Measurements from ENCODE around the gene RGSL1.
A peak's percentile ranks its signal among the peaks of the same experiment; 100 is the strongest.

Gene RGSL1

GRCh38 chr1:182484531-182485257 is 34.7 kb downstream of the RGSL1 start:
- peak; percentile 4 for DNase-seq (ENCODE audit: low read depth, low spot score)
- H3K27ac ChIP-seq (ENCODE audit: low read length), result no peak overlapping the region
- no peaks in the 10 kb centered on the region for H3K9me3 ChIP-seq (ENCODE audit: control insufficient read depth, insufficient read depth, low read length)
- no peak overlapping the region for H3K4me3 ChIP-seq (ENCODE audit: low read length)
- H3K36me3 ChIP-seq (ENCODE audit: control insufficient read depth, insufficient read depth, low read length), result no peaks in the 10 kb centered on the region
- no peaks in the 10 kb centered on the region for H3K4me1 ChIP-seq (ENCODE audit: control insufficient read depth, insufficient read depth, low read length)
- H3K27me3 ChIP-seq (ENCODE audit: control insufficient read depth, insufficient read depth, low read length), result no peaks in the 10 kb centered on the region
- WGBS (ENCODE audit: insufficient coverage, insufficient read length), result no CpG with 5 or more reads among the region's 5 CpGs

GRCh38 chr1:182485861-182486260 is 35.9 kb downstream of the RGSL1 start:
- WGBS (ENCODE audit: insufficient coverage, insufficient read length), result no CpG with 5 or more reads among the region's 3 CpGs
- no peak overlapping the region for H3K4me3 ChIP-seq (ENCODE audit: low read length)
- H3K27ac ChIP-seq (ENCODE audit: low read length), result no peak overlapping the region
- H3K4me1 ChIP-seq (ENCODE audit: control insufficient read depth, insufficient read depth, low read length), result no peaks in the 10 kb centered on the region
- H3K9me3 ChIP-seq (ENCODE audit: control insufficient read depth, insufficient read depth, low read length), result no peaks in the 10 kb centered on the region
- DNase-seq (ENCODE audit: low read depth, low spot score), result no peak
- H3K36me3 ChIP-seq (ENCODE audit: control insufficient read depth, insufficient read depth, low read length), result no peaks in the 10 kb centered on the region
- H3K27me3 ChIP-seq (ENCODE audit: control insufficient read depth, insufficient read depth, low read length), result no peaks in the 10 kb centered on the region

- Histone ChIP-seq H3K9me3 (ENCODE audit: control insufficient read depth, insufficient read depth, low read length) (no peaks in the 10 kb centered on the region), H3K36me3 (ENCODE audit: control insufficient read depth, insufficient read depth, low read length) (no peaks in the 10 kb centered on the region), H3K27me3 (ENCODE audit: control insufficient read depth, insufficient read depth, low read length) (no peaks in the 10 kb centered on the region), H3K4me3 (ENCODE audit: low read length) (no peak overlapping the region), H3K27ac (ENCODE audit: low read length) (no peak overlapping the region), H3K4me1 (ENCODE audit: control insufficient read depth, insufficient read depth, low read length) (no peaks in the 10 kb centered on the region)
- DNase-seq (ENCODE audit: low read depth, low spot score), result no peak
- no CpG with 5 or more reads among the region's 1 CpG for WGBS (ENCODE audit: insufficient coverage, insufficient read length)
Measured at GRCh38 chr1:182488803-182489202, 38.9 kb downstream of the RGSL1 start.

- Histone ChIP-seq H3K9me3 (ENCODE audit: control insufficient read depth, insufficient read depth, low read length) (no peaks in the 10 kb centered on the region), H3K27ac (ENCODE audit: low read length) (no peak overlapping the region), H3K4me3 (ENCODE audit: low read length) (no peak overlapping the region), H3K4me1 (ENCODE audit: control insufficient read depth, insufficient read depth, low read length) (no peaks in the 10 kb centered on the region), H3K27me3 (ENCODE audit: control insufficient read depth, insufficient read depth, low read length) (no peaks in the 10 kb centered on the region), H3K36me3 (ENCODE audit: control insufficient read depth, insufficient read depth, low read length) (no peaks in the 10 kb centered on the region)
- WGBS (ENCODE audit: insufficient coverage, insufficient read length), result no CpG with 5 or more reads among the region's 2 CpGs
- no peak for DNase-seq (ENCODE audit: low read depth, low spot score)
Measured at GRCh38 chr1:182493063-182493462, 43.1 kb downstream of the RGSL1 start.

- H3K4me3 ChIP-seq (ENCODE audit: low read length), result no peak overlapping the region
- no peak overlapping the region for H3K27ac ChIP-seq (ENCODE audit: low read length)
- no peaks in the 10 kb centered on the region for H3K4me1 ChIP-seq (ENCODE audit: control insufficient read depth, insufficient read depth, low read length)
- H3K27me3 ChIP-seq (ENCODE audit: control insufficient read depth, insufficient read depth, low read length), result no peaks in the 10 kb centered on the region
- DNase-seq (ENCODE audit: low read depth, low spot score), result no peak
- no peaks in the 10 kb centered on the region for H3K36me3 ChIP-seq (ENCODE audit: control insufficient read depth, insufficient read depth, low read length)
- H3K9me3 ChIP-seq (ENCODE audit: control insufficient read depth, insufficient read depth, low read length), result no peaks in the 10 kb centered on the region
Measured at GRCh38 chr1:182495002-182495401, 45.1 kb downstream of the RGSL1 start.

- Histone ChIP-seq H3K9me3 (ENCODE audit: control insufficient read depth, insufficient read depth, low read length) (no peaks in the 10 kb centered on the region), H3K36me3 (ENCODE audit: control insufficient read depth, insufficient read depth, low read length) (no peaks in the 10 kb centered on the region), H3K4me3 (ENCODE audit: low read length) (no peak overlapping the region), H3K27me3 (ENCODE audit: control insufficient read depth, insufficient read depth, low read length) (no peaks in the 10 kb centered on the region), H3K4me1 (ENCODE audit: control insufficient read depth, insufficient read depth, low read length) (no peaks in the 10 kb centered on the region), H3K27ac (ENCODE audit: low read length) (no peak overlapping the region)
- DNase-seq (ENCODE audit: low read depth, low spot score), result no peak
Measured at GRCh38 chr1:182495693-182496092, 45.7 kb downstream of the RGSL1 start.

- no peaks in the 10 kb centered on the region for H3K4me1 ChIP-seq (ENCODE audit: control insufficient read depth, insufficient read depth, low read length)
- no CpG with 5 or more reads among the region's 3 CpGs for WGBS (ENCODE audit: insufficient coverage, insufficient read length)
- no peaks in the 10 kb centered on the region for H3K36me3 ChIP-seq (ENCODE audit: control insufficient read depth, insufficient read depth, low read length)
Measured at GRCh38 chr1:182507685-182508084, 57.7 kb downstream of the RGSL1 start.

GRCh38 chr1:182515556-182515955 is 65.6 kb downstream of the RGSL1 start:
- DNase-seq (ENCODE audit: low read depth, low spot score), result no peak
- Histone ChIP-seq H3K27ac (ENCODE audit: low read length) (no peak overlapping the region), H3K9me3 (ENCODE audit: control insufficient read depth, insufficient read depth, low read length) (no peaks in the 10 kb centered on the region), H3K27me3 (ENCODE audit: control insufficient read depth, insufficient read depth, low read length) (no peaks in the 10 kb centered on the region), H3K36me3 (ENCODE audit: control insufficient read depth, insufficient read depth, low read length) (no peaks in the 10 kb centered on the region), H3K4me3 (ENCODE audit: low read length) (no peak overlapping the region), H3K4me1 (ENCODE audit: control insufficient read depth, insufficient read depth, low read length) (no peaks in the 10 kb centered on the region)
- no CpG with 5 or more reads among the region's 17 CpGs for WGBS (ENCODE audit: insufficient coverage, insufficient read length)

More at GRCh38 chr1:182507685-182508084, 57.7 kb downstream of the RGSL1 start:
- no peak for DNase-seq (ENCODE audit: low read depth, low spot score)
- Histone ChIP-seq H3K27ac (ENCODE audit: low read length) (no peak overlapping the region), H3K27me3 (ENCODE audit: control insufficient read depth, insufficient read depth, low read length) (no peaks in the 10 kb centered on the region), H3K4me3 (ENCODE audit: low read length) (no peak overlapping the region), H3K9me3 (ENCODE audit: control insufficient read depth, insufficient read depth, low read length) (no peaks in the 10 kb centered on the region)

GRCh38 chr1:182520736-182521135 is 70.8 kb downstream of the RGSL1 start:
- Histone ChIP-seq H3K27ac (ENCODE audit: low read length) (no peak overlapping the region), H3K9me3 (ENCODE audit: control insufficient read depth, insufficient read depth, low read length) (no peaks in the 10 kb centered on the region), H3K36me3 (ENCODE audit: control insufficient read depth, insufficient read depth, low read length) (no peaks in the 10 kb centered on the region), H3K4me3 (ENCODE audit: low read length) (no peak overlapping the region), H3K4me1 (ENCODE audit: control insufficient read depth, insufficient read depth, low read length) (no peaks in the 10 kb centered on the region), H3K27me3 (ENCODE audit: control insufficient read depth, insufficient read depth, low read length) (no peaks in the 10 kb centered on the region)
- DNase-seq (ENCODE audit: low read depth, low spot score), result no peak

- H3K27ac ChIP-seq (ENCODE audit: low read length), result no peak overlapping the region
- no peak for DNase-seq (ENCODE audit: low read depth, low spot score)
- no peaks in the 10 kb centered on the region for H3K4me1 ChIP-seq (ENCODE audit: control insufficient read depth, insufficient read depth, low read length)
- H3K36me3 ChIP-seq (ENCODE audit: control insufficient read depth, insufficient read depth, low read length), result no peaks in the 10 kb centered on the region
- H3K27me3 ChIP-seq (ENCODE audit: control insufficient read depth, insufficient read depth, low read length), result no peaks in the 10 kb centered on the region
- H3K4me3 ChIP-seq (ENCODE audit: low read length), result no peak overlapping the region
- H3K9me3 ChIP-seq (ENCODE audit: control insufficient read depth, insufficient read depth, low read length), result no peaks in the 10 kb centered on the region
Measured at GRCh38 chr1:182525342-182525741, 75.4 kb downstream of the RGSL1 start.

- no CpG with 5 or more reads among the region's 2 CpGs for WGBS (ENCODE audit: insufficient coverage, insufficient read length)
- H3K36me3 ChIP-seq (ENCODE audit: control insufficient read depth, insufficient read depth, low read length), result no peaks in the 10 kb centered on the region
- H3K4me3 ChIP-seq (ENCODE audit: low read length), result no peak overlapping the region
- no peak for DNase-seq (ENCODE audit: low read depth, low spot score)
- H3K27me3 ChIP-seq (ENCODE audit: control insufficient read depth, insufficient read depth, low read length), result no peaks in the 10 kb centered on the region
- no peaks in the 10 kb centered on the region for H3K4me1 ChIP-seq (ENCODE audit: control insufficient read depth, insufficient read depth, low read length)
- no peaks in the 10 kb centered on the region for H3K9me3 ChIP-seq (ENCODE audit: control insufficient read depth, insufficient read depth, low read length)
- no peak overlapping the region for H3K27ac ChIP-seq (ENCODE audit: low read length)
Measured at GRCh38 chr1:182527680-182528079, 77.7 kb downstream of the RGSL1 start.
